ENCODE measurements around the gene DHCR24.

DNA sequence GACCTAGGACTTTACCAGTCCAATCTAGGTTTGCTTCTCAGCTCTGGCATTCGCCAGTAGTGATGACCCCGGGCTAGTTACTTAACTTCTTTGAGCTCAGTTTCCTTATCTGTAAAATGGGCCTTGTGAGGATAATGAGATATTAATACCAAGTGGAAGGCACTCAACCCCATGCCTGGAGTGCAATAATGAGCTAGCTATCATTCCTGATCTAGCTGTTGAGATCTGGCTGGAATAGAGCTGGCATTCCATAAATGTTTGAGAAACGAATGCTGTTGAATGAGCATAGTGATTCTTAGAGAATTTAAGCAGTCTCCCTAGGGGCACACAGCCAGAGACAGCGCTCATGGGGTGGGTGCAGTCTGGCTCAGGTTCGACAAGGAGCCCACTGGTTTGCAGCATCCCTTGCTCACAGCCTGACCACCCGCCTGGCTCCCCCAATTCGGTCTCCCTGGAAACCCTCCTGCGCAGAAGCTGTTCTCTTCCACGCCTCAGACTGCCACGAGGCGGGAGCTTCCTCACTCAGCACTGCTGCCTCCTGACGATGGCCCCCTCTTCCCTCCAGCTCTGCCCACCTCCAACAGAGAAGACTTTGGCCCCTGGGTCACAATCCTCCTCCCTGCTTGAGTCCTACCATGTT lies 32.5 kb downstream of the DHCR24 start:
- TF ChIP-seq, protein P1, sequence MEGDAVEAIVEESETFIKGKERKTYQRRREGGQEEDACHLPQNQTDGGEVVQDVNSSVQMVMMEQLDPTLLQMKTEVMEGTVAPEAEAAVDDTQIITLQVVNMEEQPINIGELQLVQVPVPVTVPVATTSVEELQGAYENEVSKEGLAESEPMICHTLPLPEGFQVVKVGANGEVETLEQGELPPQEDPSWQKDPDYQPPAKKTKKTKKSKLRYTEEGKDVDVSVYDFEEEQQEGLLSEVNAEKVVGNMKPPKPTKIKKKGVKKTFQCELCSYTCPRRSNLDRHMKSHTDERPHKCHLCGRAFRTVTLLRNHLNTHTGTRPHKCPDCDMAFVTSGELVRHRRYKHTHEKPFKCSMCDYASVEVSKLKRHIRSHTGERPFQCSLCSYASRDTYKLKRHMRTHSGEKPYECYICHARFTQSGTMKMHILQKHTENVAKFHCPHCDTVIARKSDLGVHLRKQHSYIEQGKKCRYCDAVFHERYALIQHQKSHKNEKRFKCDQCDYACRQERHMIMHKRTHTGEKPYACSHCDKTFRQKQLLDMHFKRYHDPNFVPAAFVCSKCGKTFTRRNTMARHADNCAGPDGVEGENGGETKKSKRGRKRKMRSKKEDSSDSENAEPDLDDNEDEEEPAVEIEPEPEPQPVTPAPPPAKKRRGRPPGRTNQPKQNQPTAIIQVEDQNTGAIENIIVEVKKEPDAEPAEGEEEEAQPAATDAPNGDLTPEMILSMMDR (IDR thresholded peaks at IDR 0.05): no peak
- TF ChIP-seq EZH2 (IDR thresholded peaks at IDR 0.05; ENCODE audit: borderline replicate concordance, insufficient read depth, low read depth, low read length, poor library complexity, severe bottlenecking): no peak
